HEK293 (cell line): ENCODE measurements around the gene APBB2.

Experiments
- CTCF ChIA-PET: fragments of 350-600 bp; formaldehyde crosslinking; extraction: SDS; loops from one replicate; lab custom pipeline; 2021; ENCODE audit warnings: antibody characterized with exemption; lab: Yijun Ruan, JAX
- POLR2A ChIA-PET: fragments of 300-600 bp; formaldehyde crosslinking; extraction: SDS; loops from one replicate; lab custom pipeline; 2020; ENCODE audit warnings: antibody characterized with exemption, inconsistent platforms; lab: Yijun Ruan, JAX
- H3K27ac ChIP-seq: fragments of 200-500 bp; sonication (Bioruptor generic); 2 replicates; pipeline ENCODE4 v1.5.1; 2014; ENCODE audit warnings: low read depth, low read length, control low read depth, inconsistent platforms; ENCODE audit errors: extremely low read depth
- H3K36me3 ChIP-seq, 2 experiments: fragments of 200-500 bp in 1 of 2; sonication (Bioruptor generic) in 1 of 2; 1 replicate in 1 of 2; 2 replicates in 1 of 2; pipeline ENCODE4 v1.5.1; 2014 to 2017; ENCODE audit warnings: inconsistent platforms in 2 of 2, low read length in 2 of 2; ENCODE audit not compliant: control insufficient read depth in 2 of 2, insufficient read depth in 1 of 2
- H3K4me1 ChIP-seq: fragments of 200-500 bp; sonication (Bioruptor generic); 2 replicates; pipeline ENCODE4 v1.5.1; 2014; ENCODE audit warnings: mild to moderate bottlenecking, low read length, inconsistent platforms; ENCODE audit not compliant: control insufficient read depth, insufficient read depth
- H3K4me3 ChIP-seq: 2 replicates; pipeline ENCODE4 v1.5.1; 2011; ENCODE audit warnings: low read depth, mild to moderate bottlenecking, control low read depth, low read length, moderate library complexity
- H3K9me3 ChIP-seq: fragments of 200-500 bp; sonication (Bioruptor generic); 2 replicates; pipeline ENCODE4 v1.5.1; 2014; ENCODE audit warnings: low read depth, low read length, inconsistent platforms; ENCODE audit not compliant: control insufficient read depth, insufficient read depth
- MZF1 ChIP-seq: fragments of 450-650 bp; formaldehyde crosslinking; IDR thresholded peaks from 2 replicates; pipeline ENCODE4 v1.5.1; 2017; ENCODE audit warnings: missing biosample characterization, missing genetic modification characterization, borderline replicate concordance
- OVOL3 ChIP-seq: fragments of 450-650 bp; formaldehyde crosslinking; IDR thresholded peaks from 2 replicates; pipeline ENCODE4 v1.5.1; 2016; ENCODE audit warnings: missing biosample characterization, missing genetic modification characterization
- SCRT1 ChIP-seq: fragments of 450-650 bp; formaldehyde crosslinking; IDR thresholded peaks from 2 replicates; pipeline ENCODE4 v1.5.1; 2016; ENCODE audit warnings: missing biosample characterization, missing genetic modification characterization, borderline replicate concordance
- SCRT2 ChIP-seq: fragments of 450-650 bp; formaldehyde crosslinking; IDR thresholded peaks from 2 replicates; pipeline ENCODE4 v1.5.1; 2016; ENCODE audit warnings: missing biosample characterization, missing genetic modification characterization
- ZBTB8A ChIP-seq: fragments of 450-650 bp; formaldehyde crosslinking; IDR thresholded peaks from 2 replicates; pipeline ENCODE4 v1.5.1; 2016; ENCODE audit warnings: missing biosample characterization, missing genetic modification characterization
- ZEB2 ChIP-seq: fragments of 450-650 bp; formaldehyde crosslinking; IDR thresholded peaks from 2 replicates; pipeline ENCODE4 v1.5.1; 2016; ENCODE audit warnings: missing biosample characterization, missing genetic modification characterization
- ZFP3 ChIP-seq: fragments of 450-650 bp; formaldehyde crosslinking; IDR thresholded peaks from 2 replicates; pipeline ENCODE4 v1.5.1; 2016; ENCODE audit warnings: low read depth, missing biosample characterization, missing genetic modification characterization
- ZIC2 ChIP-seq: fragments of 450-650 bp; formaldehyde crosslinking; IDR thresholded peaks from 2 replicates; pipeline ENCODE4 v1.5.1; 2016; ENCODE audit warnings: missing biosample characterization, missing genetic modification characterization
- ZNF132 ChIP-seq: fragments of 450-650 bp; formaldehyde crosslinking; IDR thresholded peaks from 2 replicates; pipeline ENCODE4 v1.5.1; 2017; ENCODE audit warnings: missing biosample characterization, missing genetic modification characterization, borderline replicate concordance
- ZNF138 ChIP-seq: fragments of 450-650 bp; formaldehyde crosslinking; IDR thresholded peaks from 2 replicates; pipeline ENCODE4 v1.5.1; 2016; ENCODE audit warnings: missing biosample characterization, missing genetic modification characterization, borderline replicate concordance
- ZNF148 ChIP-seq: fragments of 450-650 bp; formaldehyde crosslinking; IDR thresholded peaks from 2 replicates; pipeline ENCODE4 v1.5.0; 2017; ENCODE audit warnings: missing biosample characterization, missing genetic modification characterization, borderline replicate concordance
- ZNF211 ChIP-seq: fragments of 450-650 bp; formaldehyde crosslinking; IDR thresholded peaks from 2 replicates; pipeline ENCODE4 v1.5.1; 2016; ENCODE audit warnings: low read depth, missing biosample characterization, missing genetic modification characterization
- ZNF26 ChIP-seq: fragments of 450-650 bp; formaldehyde crosslinking; IDR thresholded peaks from 2 replicates; pipeline ENCODE4 v1.5.1; 2016; ENCODE audit warnings: missing biosample characterization, missing genetic modification characterization
- ZNF274 ChIP-seq, 2 experiments: fragments of 200-500 bp in 1 of 2; fragments of 450-650 bp in 1 of 2; sonication (Bioruptor generic) in 1 of 2; formaldehyde crosslinking in 1 of 2; IDR thresholded peaks; 2 replicates each; pipeline versions ENCODE4 v1.5.1 to v1.6.1; 2014 to 2016; ENCODE audit warnings: borderline replicate concordance in 1 of 2, inconsistent platforms in 1 of 2, low read length in 1 of 2, missing biosample characterization in 1 of 2, missing genetic modification characterization in 1 of 2
- ZNF292 ChIP-seq: fragments of 450-650 bp; formaldehyde crosslinking; IDR thresholded peaks from 2 replicates; pipeline ENCODE4 v1.5.1; 2016; ENCODE audit warnings: low read depth, missing biosample characterization, missing genetic modification characterization, borderline replicate concordance
- ZNF514 ChIP-seq: fragments of 450-650 bp; formaldehyde crosslinking; IDR thresholded peaks from 2 replicates; pipeline ENCODE4 v1.5.1; 2016; ENCODE audit warnings: missing biosample characterization, missing genetic modification characterization
- TF ChIP-seq, protein P1 (sequence below): fragments of 450-650 bp; formaldehyde crosslinking; IDR thresholded peaks from 2 replicates; pipeline ENCODE4 v1.5.1; 2016; ENCODE audit warnings: missing biosample characterization, missing genetic modification characterization
- TF ChIP-seq, protein P2 (sequence below): fragments of 450-650 bp; formaldehyde crosslinking; IDR thresholded peaks from 2 replicates; pipeline ENCODE4 v1.5.1; 2016; ENCODE audit warnings: missing biosample characterization, missing genetic modification characterization, borderline replicate concordance

APBB2 gene

GRCh38 chr4:41148931-41149330, 65.4 kb downstream of the APBB2 start:
- POLR2A ChIA-PET: no interaction called here
- TF ChIP-seq ZIC2 (no peak), ZNF138 (tag by site-specific recombination) (no peak), ZBTB8A (tag by site-specific recombination) (no peak), ZNF292 (tag by site-specific recombination) (no peak), SCRT1 (tag by site-specific recombination) (no peak), ZNF148 (no peak), ZNF211 (tag by site-specific recombination) (no peak), OVOL3 (tag by site-specific recombination) (no peak), ZNF514 (tag by site-specific recombination) (no peak), MZF1 (tag by site-specific recombination) (no peak), ZFP3 (no peak), ZNF274 (IDR thresholded peaks at IDR 0.05; ENCODE audit: low read length) (no peak), ZNF274 (tag by site-specific recombination; IDR thresholded peaks at IDR 0.05; ENCODE audit: borderline replicate concordance) (no peak), ZEB2 (tag by site-specific recombination) (no peak), ZNF132 (tag by site-specific recombination) (no peak), SCRT2 (no peak), ZNF26 (tag by site-specific recombination) (no peak)
- TF ChIP-seq, protein P1, sequence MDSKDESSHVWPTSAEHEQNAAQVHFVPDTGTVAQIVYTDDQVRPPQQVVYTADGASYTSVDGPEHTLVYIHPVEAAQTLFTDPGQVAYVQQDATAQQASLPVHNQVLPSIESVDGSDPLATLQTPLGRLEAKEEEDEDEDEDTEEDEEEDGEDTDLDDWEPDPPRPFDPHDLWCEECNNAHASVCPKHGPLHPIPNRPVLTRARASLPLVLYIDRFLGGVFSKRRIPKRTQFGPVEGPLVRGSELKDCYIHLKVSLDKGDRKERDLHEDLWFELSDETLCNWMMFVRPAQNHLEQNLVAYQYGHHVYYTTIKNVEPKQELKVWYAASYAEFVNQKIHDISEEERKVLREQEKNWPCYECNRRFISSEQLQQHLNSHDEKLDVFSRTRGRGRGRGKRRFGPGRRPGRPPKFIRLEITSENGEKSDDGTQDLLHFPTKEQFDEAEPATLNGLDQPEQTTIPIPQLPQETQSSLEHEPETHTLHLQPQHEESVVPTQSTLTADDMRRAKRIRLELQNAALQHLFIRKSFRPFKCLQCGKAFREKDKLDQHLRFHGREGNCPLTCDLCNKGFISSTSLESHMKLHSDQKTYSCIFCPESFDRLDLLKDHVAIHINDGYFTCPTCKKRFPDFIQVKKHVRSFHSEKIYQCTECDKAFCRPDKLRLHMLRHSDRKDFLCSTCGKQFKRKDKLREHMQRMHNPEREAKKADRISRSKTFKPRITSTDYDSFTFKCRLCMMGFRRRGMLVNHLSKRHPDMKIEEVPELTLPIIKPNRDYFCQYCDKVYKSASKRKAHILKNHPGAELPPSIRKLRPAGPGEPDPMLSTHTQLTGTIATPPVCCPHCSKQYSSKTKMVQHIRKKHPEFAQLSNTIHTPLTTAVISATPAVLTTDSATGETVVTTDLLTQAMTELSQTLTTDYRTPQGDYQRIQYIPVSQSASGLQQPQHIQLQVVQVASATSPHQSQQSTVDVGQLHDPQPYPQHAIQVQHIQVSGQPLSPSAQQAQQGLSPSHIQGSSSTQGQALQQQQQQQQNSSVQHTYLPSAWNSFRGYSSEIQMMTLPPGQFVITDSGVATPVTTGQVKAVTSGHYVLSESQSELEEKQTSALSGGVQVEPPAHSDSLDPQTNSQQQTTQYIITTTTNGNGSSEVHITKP: no peak
- TF ChIP-seq, protein P2, sequence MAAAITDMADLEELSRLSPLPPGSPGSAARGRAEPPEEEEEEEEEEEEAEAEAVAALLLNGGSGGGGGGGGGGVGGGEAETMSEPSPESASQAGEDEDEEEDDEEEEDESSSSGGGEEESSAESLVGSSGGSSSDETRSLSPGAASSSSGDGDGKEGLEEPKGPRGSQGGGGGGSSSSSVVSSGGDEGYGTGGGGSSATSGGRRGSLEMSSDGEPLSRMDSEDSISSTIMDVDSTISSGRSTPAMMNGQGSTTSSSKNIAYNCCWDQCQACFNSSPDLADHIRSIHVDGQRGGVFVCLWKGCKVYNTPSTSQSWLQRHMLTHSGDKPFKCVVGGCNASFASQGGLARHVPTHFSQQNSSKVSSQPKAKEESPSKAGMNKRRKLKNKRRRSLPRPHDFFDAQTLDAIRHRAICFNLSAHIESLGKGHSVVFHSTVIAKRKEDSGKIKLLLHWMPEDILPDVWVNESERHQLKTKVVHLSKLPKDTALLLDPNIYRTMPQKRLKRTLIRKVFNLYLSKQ (tag by site-specific recombination): no peak
- TF ChIP-seq, all 188 proteins: peak for 0
- CTCF ChIA-PET: interaction anchor here (1.6 kb wide), 1 partner anchor 55 kb away, joined by 3 read pairs; no protein-coding TSS in a partner anchor

More at GRCh38 chr4:41148931-41149330, 65.4 kb downstream of the APBB2 start:
- no peaks in the 10 kb centered on the region for H3K36me3 ChIP-seq
- H3K9me3 ChIP-seq: no peaks in the 10 kb centered on the region
- H3K4me1 ChIP-seq: peaks cover 3% of the 10 kb centered on the region; the same call in 1 of the 2 replicates
- H3K4me3 ChIP-seq: no peak overlapping the region
- H3K27ac ChIP-seq: no peak overlapping the region
